Type B pancreatic cell (in vitro differentiated cells): ENCODE results near the gene FRK. TPM values are rescaled to one million over a fixed set of nuclear protein-coding genes. Genes with fewer than 3 reads are reported as not detected.

Experiments
- DNase-seq: peaks from one replicate; pipeline ENCODE4 v3.0.0; 2021; ENCODE audit warnings: mixed read lengths; ENCODE audit not compliant: unreplicated experiment; ENCODE audit errors: extremely low spot score
- H3K27ac Mint-ChIP-seq: 2 replicates; pipeline ENCODE4 v1.8.0; 2021; ENCODE audit warnings: mild to moderate bottlenecking, mixed read lengths
- H3K27me3 Mint-ChIP-seq: 2 replicates; pipeline ENCODE4 v1.8.0; 2021; ENCODE audit warnings: mixed read lengths
- H3K36me3 Mint-ChIP-seq: 2 replicates; pipeline ENCODE4 v1.8.0; 2021; ENCODE audit warnings: mixed read lengths
- H3K4me1 Mint-ChIP-seq: one replicate; pipeline ENCODE4 v1.8.0; 2021; ENCODE audit warnings: mixed read lengths; ENCODE audit not compliant: unreplicated experiment
- H3K4me3 Mint-ChIP-seq: 2 replicates; pipeline ENCODE4 v1.8.0; 2021; ENCODE audit warnings: mild to moderate bottlenecking, mixed read lengths
- H3K9me3 Mint-ChIP-seq: 2 replicates; pipeline ENCODE4 v1.8.0; 2021; ENCODE audit warnings: mixed read lengths
- CTCF ChIP-seq: fragments of 200-600 bp; sonication (generic); conservative IDR thresholded peaks from 2 replicates; pipeline ENCODE4 v1.5.0; 2021; ENCODE audit warnings: antibody characterized with exemption, mild to moderate bottlenecking
- total RNA-seq: library from RNA; stranded (reverse); gene quantifications from 2 replicates; pipeline ENCODE4 v1.2.1, GENCODE V29; 2021; ENCODE audit warnings: low replicate concordance

The FRK gene
- total RNA-seq, 1 donor from 2014 or later, result 6.2 TPM

GRCh38 chr6:115986026-115986425 is 74.7 kb downstream of the FRK start:
- Mint-ChIP-seq H3K9me3 (no peaks in the 10 kb centered on the region), H3K27ac (no peak overlapping the region), H3K36me3 (peaks cover 4% of the 10 kb centered on the region), H3K4me1 (no peaks in the 10 kb centered on the region), H3K4me3 (no peak overlapping the region), H3K27me3 (no peaks in the 10 kb centered on the region)
- no peak for DNase-seq
- no peak for TF ChIP-seq CTCF

GRCh38 chr6:115984809-115985208 is 75.9 kb downstream of the FRK start:
- peaks cover 4% of the 10 kb centered on the region for H3K36me3 Mint-ChIP-seq
- H3K4me3 Mint-ChIP-seq, result no peak overlapping the region
- no peak for TF ChIP-seq CTCF
- DNase-seq, result no peak
- no peak overlapping the region for H3K27ac Mint-ChIP-seq
- H3K4me1 Mint-ChIP-seq, result no peaks in the 10 kb centered on the region
- H3K27me3 Mint-ChIP-seq, result no peaks in the 10 kb centered on the region
- H3K9me3 Mint-ChIP-seq, result no peaks in the 10 kb centered on the region

- no peak overlapping the region for H3K4me3 Mint-ChIP-seq
- H3K36me3 Mint-ChIP-seq, result no peaks in the 10 kb centered on the region
- H3K4me1 Mint-ChIP-seq, result no peaks in the 10 kb centered on the region
- H3K27ac Mint-ChIP-seq, result no peak overlapping the region
- no peaks in the 10 kb centered on the region for H3K27me3 Mint-ChIP-seq
- TF ChIP-seq CTCF, result no peak
- no peak for DNase-seq
- H3K9me3 Mint-ChIP-seq, result no peaks in the 10 kb centered on the region
These were observed 76.7 kb downstream of the FRK start for GRCh38 chr6:115983998-115984397.

- H3K4me3 Mint-ChIP-seq, result no peak overlapping the region
- H3K27me3 Mint-ChIP-seq, result no peaks in the 10 kb centered on the region
- no peak for TF ChIP-seq CTCF
- H3K9me3 Mint-ChIP-seq, result no peaks in the 10 kb centered on the region
- no peak overlapping the region for H3K27ac Mint-ChIP-seq
- no peak for DNase-seq
- no peaks in the 10 kb centered on the region for H3K36me3 Mint-ChIP-seq
- no peaks in the 10 kb centered on the region for H3K4me1 Mint-ChIP-seq
These were observed 78.2 kb downstream of the FRK start for GRCh38 chr6:115982453-115982852.

GRCh38 chr6:115977220-115977619 is 83.5 kb downstream of the FRK start:
- Mint-ChIP-seq H3K27ac (no peak overlapping the region), H3K4me3 (no peak overlapping the region), H3K36me3 (no peaks in the 10 kb centered on the region), H3K27me3 (no peaks in the 10 kb centered on the region), H3K4me1 (no peaks in the 10 kb centered on the region), H3K9me3 (no peaks in the 10 kb centered on the region)
- no peak for TF ChIP-seq CTCF
- no peak for DNase-seq

- no peaks in the 10 kb centered on the region for H3K4me1 Mint-ChIP-seq
- DNase-seq, result no peak
- H3K9me3 Mint-ChIP-seq, result no peaks in the 10 kb centered on the region
- no peak for TF ChIP-seq CTCF
- no peaks in the 10 kb centered on the region for H3K27me3 Mint-ChIP-seq
- no peak overlapping the region for H3K27ac Mint-ChIP-seq
- H3K36me3 Mint-ChIP-seq, result no peaks in the 10 kb centered on the region
- H3K4me3 Mint-ChIP-seq, result no peak overlapping the region
These were observed 84.3 kb downstream of the FRK start for GRCh38 chr6:115976321-115976870.
